H9 (cell line): Measurements from ENCODE around the gene PDE7B. TPM values are rescaled to one million over a fixed set of nuclear protein-coding genes. Genes with fewer than 3 reads are reported as not detected.

Experiments used
- DNase-seq: peaks from one replicate; pipeline ENCODE4 v3.0.0-alpha.2; 2017
- H2AFZ ChIP-seq: one replicate; pipeline ENCODE4 v1.6.1; 2013; ENCODE audit warnings: mild to moderate bottlenecking, low read length, control low read depth, moderate library complexity
- H2AK5ac ChIP-seq: 2 replicates; pipeline ENCODE4 v1.6.1; 2013; ENCODE audit warnings: low read length, control low read depth, mixed read lengths; ENCODE audit not compliant: insufficient read length
- H2BK120ac ChIP-seq: one replicate; pipeline ENCODE4 v1.6.1; 2013; ENCODE audit warnings: low read depth, mild to moderate bottlenecking, low read length, control low read depth, inconsistent platforms; ENCODE audit not compliant: poor library complexity, severe bottlenecking
- H2BK12ac ChIP-seq: 2 replicates; pipeline ENCODE4 v1.6.1; 2013; ENCODE audit warnings: low read length, control low read depth, mixed read lengths, low read depth; ENCODE audit not compliant: insufficient read length
- H2BK15ac ChIP-seq: 2 replicates; pipeline ENCODE4 v1.6.1; 2013; ENCODE audit warnings: low read depth, low read length, control low read depth
- H2BK20ac ChIP-seq: one replicate; pipeline ENCODE4 v1.6.1; 2013; ENCODE audit warnings: low read depth, mild to moderate bottlenecking, low read length, control low read depth, inconsistent platforms; ENCODE audit not compliant: poor library complexity, severe bottlenecking
- H2BK5ac ChIP-seq: 2 replicates; pipeline ENCODE4 v1.6.1; 2013; ENCODE audit warnings: low read length, control low read depth, mixed read lengths; ENCODE audit not compliant: insufficient read length
- H3K14ac ChIP-seq: 2 replicates; pipeline ENCODE4 v1.6.1; 2013; ENCODE audit warnings: low read length, control low read depth; ENCODE audit not compliant: insufficient read depth
- H3K18ac ChIP-seq: 2 replicates; pipeline ENCODE4 v1.6.1; 2013; ENCODE audit warnings: low read depth, mild to moderate bottlenecking, mixed read lengths, low read length, control low read depth; ENCODE audit not compliant: insufficient read length
- H3K23ac ChIP-seq: 2 replicates; pipeline ENCODE4 v1.6.1; 2013; ENCODE audit warnings: low read length, control low read depth, mixed read lengths, low read depth; ENCODE audit not compliant: insufficient read length
- H3K23me2 ChIP-seq: 2 replicates; pipeline ENCODE4 v1.6.1; 2013; ENCODE audit warnings: low read depth, mild to moderate bottlenecking, mixed read lengths, low read length, control low read depth; ENCODE audit not compliant: insufficient read length, poor library complexity, severe bottlenecking
- H3K27ac ChIP-seq: 2 replicates; pipeline ENCODE4 v1.5.1; 2013; ENCODE audit warnings: low read length, control low read depth, mixed read lengths, low read depth; ENCODE audit not compliant: insufficient read length
- H3K27me3 ChIP-seq: 2 replicates; pipeline ENCODE4 v1.6.1; 2013; ENCODE audit warnings: low read length, control low read depth, inconsistent platforms; ENCODE audit not compliant: insufficient read depth
- H3K4ac ChIP-seq: 2 replicates; pipeline ENCODE4 v1.6.1; 2013; ENCODE audit warnings: low read depth, mild to moderate bottlenecking, control low read depth, inconsistent platforms, low read length, moderate library complexity
- H3K4me1 ChIP-seq: 2 replicates; pipeline ENCODE4 v1.6.1; 2013; ENCODE audit warnings: low read length, control low read depth, inconsistent platforms; ENCODE audit not compliant: insufficient read depth
- H3K4me2 ChIP-seq: 2 replicates; pipeline ENCODE4 v1.6.1; 2013; ENCODE audit warnings: low read length, control low read depth, mixed read lengths; ENCODE audit not compliant: insufficient read length, insufficient read depth
- H3K56ac ChIP-seq: 2 replicates; pipeline ENCODE4 v1.6.1; 2013; ENCODE audit warnings: low read depth, mild to moderate bottlenecking, mixed read lengths, low read length, control low read depth; ENCODE audit not compliant: insufficient read length
- H3K79me1 ChIP-seq: 2 replicates; pipeline ENCODE4 v1.6.1; 2013; ENCODE audit warnings: low read depth, mild to moderate bottlenecking, moderate library complexity, low read length, control low read depth, inconsistent platforms; ENCODE audit not compliant: insufficient read depth, poor library complexity, severe bottlenecking
- H3K79me2 ChIP-seq: 2 replicates; pipeline ENCODE4 v1.6.1; 2013; ENCODE audit warnings: low read length, control low read depth, inconsistent platforms; ENCODE audit not compliant: insufficient read depth
- H3K9ac ChIP-seq: 2 replicates; pipeline ENCODE4 v1.6.1; 2013; ENCODE audit warnings: low read length, control low read depth, mixed read lengths; ENCODE audit not compliant: insufficient read length; ENCODE audit errors: extremely low read depth
- H3K9me3 ChIP-seq: one replicate; pipeline ENCODE4 v1.6.1; 2013; ENCODE audit warnings: low read depth, low read length, inconsistent platforms; ENCODE audit not compliant: control insufficient read depth
- H3T11ph ChIP-seq: one replicate; pipeline ENCODE4 v1.6.1; 2013; ENCODE audit warnings: mild to moderate bottlenecking, low read length, control low read depth, inconsistent platforms
- H4K20me1 ChIP-seq: one replicate; pipeline ENCODE4 v1.6.1; 2013; ENCODE audit not compliant: control insufficient read depth, insufficient read length, insufficient read depth
- H4K5ac ChIP-seq: 2 replicates; pipeline ENCODE4 v1.6.1; 2013; ENCODE audit warnings: low read depth, mild to moderate bottlenecking, mixed read lengths, low read length, control low read depth; ENCODE audit not compliant: insufficient read length
- H4K8ac ChIP-seq: replicated peaks from 2 replicates; pipeline ENCODE4 v1.6.1; 2013; ENCODE audit warnings: low read length, control low read depth, mixed read lengths, low read depth; ENCODE audit not compliant: insufficient read length
- H4K91ac ChIP-seq: 2 replicates; pipeline ENCODE4 v1.6.1; 2013; ENCODE audit warnings: low read depth, mild to moderate bottlenecking, moderate library complexity, mixed read lengths, low read length, control low read depth; ENCODE audit not compliant: insufficient read length
- H3K27ac Mint-ChIP-seq, 3 experiments: 2 replicates in 2 of 3; 3 replicates in 1 of 3; pipeline ENCODE4 v1.8.0; 2020 to 2021; ENCODE audit warnings: mixed read lengths in 3 of 3, mild to moderate bottlenecking in 1 of 3, moderate library complexity in 1 of 3
- H3K27me3 Mint-ChIP-seq: 2 replicates; pipeline ENCODE4 v1.8.0; 2021; ENCODE audit warnings: low read depth, mild to moderate bottlenecking, moderate library complexity, mixed read lengths
- H3K36me3 Mint-ChIP-seq, 3 experiments: 2 replicates in 2 of 3; 3 replicates in 1 of 3; pipeline ENCODE4 v1.8.0; 2020 to 2021; ENCODE audit warnings: low read depth in 3 of 3, mixed read lengths in 3 of 3; ENCODE audit not compliant: insufficient read depth in 1 of 3
- H3K4me1 Mint-ChIP-seq, 2 experiments: 2 replicates each; pipeline ENCODE4 v1.8.0; 2020; ENCODE audit warnings: mixed read lengths in 2 of 2
- H3K4me3 Mint-ChIP-seq, 2 experiments: 2 replicates in 1 of 2; 3 replicates in 1 of 2; pipeline ENCODE4 v1.8.0; 2020 to 2021; ENCODE audit warnings: mild to moderate bottlenecking in 2 of 2, mixed read lengths in 2 of 2, moderate library complexity in 1 of 2
- H3K9me3 Mint-ChIP-seq, 2 experiments: 2 replicates in 1 of 2; 3 replicates in 1 of 2; pipeline ENCODE4 v1.8.0; 2020; ENCODE audit warnings: mild to moderate bottlenecking in 2 of 2, mixed read lengths in 2 of 2, moderate library complexity in 1 of 2
- WGBS: extraction: QIAGEN DNeasy Blood & Tissue Kit; methylation state at CpG from one replicate; pipeline ENCODE4 v1.1.7; 2013; ENCODE audit warnings: missing lambda C conversion rate, low lambda C conversion rate, mixed read lengths; ENCODE audit not compliant: insufficient read length; ENCODE audit errors: extremely low coverage; 5-methylcytosine and 5-hydroxymethylcytosine counted together
- total RNA-seq: library from RNA; stranded (reverse); gene quantifications from 2 replicates; pipeline ENCODE4 v1.2.1, GENCODE V29; 2021
- TF ChIP-seq, protein P1 (sequence below): fragments of 200-600 bp; sonication (generic); conservative IDR thresholded peaks from 3 replicates; pipeline ENCODE4 v1.8.0; 2021; ENCODE audit warnings: antibody characterized with exemption, mild to moderate bottlenecking

Gene PDE7B
- total RNA-seq, 1 experiment from 2014 or later: not detected

GRCh38 chr6:136148523-136148922 lies 297.0 kb downstream of the PDE7B start:
- no peak overlapping the region for H2BK120ac ChIP-seq
- H4K91ac ChIP-seq: no peak overlapping the region
- no CpG with 5 or more reads among the region's 5 CpGs for WGBS
- H4K5ac ChIP-seq: no peak overlapping the region
- H3K79me1 ChIP-seq: no peaks in the 10 kb centered on the region
- no peak overlapping the region for H3T11ph ChIP-seq
- H3K56ac ChIP-seq: no peak overlapping the region
- H3K23ac ChIP-seq: no peak overlapping the region
- H2BK20ac ChIP-seq: no peak overlapping the region
- no peak overlapping the region for H3K27ac ChIP-seq
- H2BK5ac ChIP-seq: no peak overlapping the region
- no peaks in the 10 kb centered on the region for H4K20me1 ChIP-seq
- H3K4me1 ChIP-seq: no peaks in the 10 kb centered on the region
- Mint-ChIP-seq H3K4me1 (no peaks in the 10 kb centered on the region), H3K4me3 (no peak overlapping the region), H3K36me3 (no peaks in the 10 kb centered on the region), H3K9me3 (no peaks in the 10 kb centered on the region), H3K27ac (no peak overlapping the region; a peak in 1 of 7 replicates), H3K27me3 (no peaks in the 10 kb centered on the region; the same call in 1 of the 2 replicates)
- H2BK12ac ChIP-seq: no peak overlapping the region
- H3K9ac ChIP-seq: no peak overlapping the region
- no peaks in the 10 kb centered on the region for H3K23me2 ChIP-seq
- no peak overlapping the region for H2AK5ac ChIP-seq
- H3K4ac ChIP-seq: no peak overlapping the region
- H3K79me2 ChIP-seq: no peaks in the 10 kb centered on the region
- H2BK15ac ChIP-seq: no peak overlapping the region
- no peak overlapping the region for H3K18ac ChIP-seq
- no peak overlapping the region for H2AFZ ChIP-seq
- H3K4me2 ChIP-seq: no peak overlapping the region
- H3K27me3 ChIP-seq: no peaks in the 10 kb centered on the region
- TF ChIP-seq, protein P1, sequence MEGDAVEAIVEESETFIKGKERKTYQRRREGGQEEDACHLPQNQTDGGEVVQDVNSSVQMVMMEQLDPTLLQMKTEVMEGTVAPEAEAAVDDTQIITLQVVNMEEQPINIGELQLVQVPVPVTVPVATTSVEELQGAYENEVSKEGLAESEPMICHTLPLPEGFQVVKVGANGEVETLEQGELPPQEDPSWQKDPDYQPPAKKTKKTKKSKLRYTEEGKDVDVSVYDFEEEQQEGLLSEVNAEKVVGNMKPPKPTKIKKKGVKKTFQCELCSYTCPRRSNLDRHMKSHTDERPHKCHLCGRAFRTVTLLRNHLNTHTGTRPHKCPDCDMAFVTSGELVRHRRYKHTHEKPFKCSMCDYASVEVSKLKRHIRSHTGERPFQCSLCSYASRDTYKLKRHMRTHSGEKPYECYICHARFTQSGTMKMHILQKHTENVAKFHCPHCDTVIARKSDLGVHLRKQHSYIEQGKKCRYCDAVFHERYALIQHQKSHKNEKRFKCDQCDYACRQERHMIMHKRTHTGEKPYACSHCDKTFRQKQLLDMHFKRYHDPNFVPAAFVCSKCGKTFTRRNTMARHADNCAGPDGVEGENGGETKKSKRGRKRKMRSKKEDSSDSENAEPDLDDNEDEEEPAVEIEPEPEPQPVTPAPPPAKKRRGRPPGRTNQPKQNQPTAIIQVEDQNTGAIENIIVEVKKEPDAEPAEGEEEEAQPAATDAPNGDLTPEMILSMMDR: no peak
- H4K8ac ChIP-seq: no peak overlapping the region
- DNase-seq: no peak
- no peak overlapping the region for H3K14ac ChIP-seq
- no peaks in the 10 kb centered on the region for H3K9me3 ChIP-seq
